PFSK-1 (cell line): ENCODE results near the gene PPP1R9A.

Experiments used
- FOXP2 ChIP-seq: optimal IDR thresholded peaks from 2 replicates; pipeline ENCODE3; 2011; ENCODE audit warnings: borderline replicate concordance, control low read depth, inconsistent platforms; ENCODE audit not compliant: insufficient read depth; ENCODE audit errors: extremely low read length, extremely low read depth
- POLR2AphosphoS5 ChIP-seq: IDR thresholded peaks from 2 replicates; pipeline ENCODE4 v1.6.1; 2012; ENCODE audit warnings: low read depth, mild to moderate bottlenecking, control low read depth, low read length, moderate library complexity
- REST ChIP-seq, 2 experiments: IDR thresholded peaks; 2 replicates each; pipeline versions ENCODE4 v1.6.1 to v1.8.0; 2011 to 2012; ENCODE audit warnings: low read depth in 2 of 2, low read length in 2 of 2, control low read depth in 1 of 2, inconsistent platforms in 1 of 2, mild to moderate bottlenecking in 1 of 2, moderate library complexity in 1 of 2; ENCODE audit not compliant: insufficient read depth in 1 of 2
- SIN3A ChIP-seq: IDR thresholded peaks from 2 replicates; pipeline ENCODE4 v1.6.1; 2012; ENCODE audit warnings: mild to moderate bottlenecking, low read length, moderate library complexity, borderline replicate concordance; ENCODE audit not compliant: insufficient read depth
- TAF1 ChIP-seq: IDR thresholded peaks from 2 replicates; pipeline ENCODE4 v1.6.1; 2012; ENCODE audit warnings: low read length, control low read depth, borderline replicate concordance; ENCODE audit not compliant: insufficient read depth

The PPP1R9A gene

GRCh38 chr7:95322396-95322795, 415.0 kb downstream of the PPP1R9A start:
- TF ChIP-seq FOXP2 (no peak), TAF1 (no peak), SIN3A (no peak), REST (IDR thresholded peaks at IDR 0.05; ENCODE audit: insufficient read depth in 1 of 2, low read depth in 2 of 2, low read length in 2 of 2) (no peak), POLR2AphosphoS5 (no peak)

DNA sequence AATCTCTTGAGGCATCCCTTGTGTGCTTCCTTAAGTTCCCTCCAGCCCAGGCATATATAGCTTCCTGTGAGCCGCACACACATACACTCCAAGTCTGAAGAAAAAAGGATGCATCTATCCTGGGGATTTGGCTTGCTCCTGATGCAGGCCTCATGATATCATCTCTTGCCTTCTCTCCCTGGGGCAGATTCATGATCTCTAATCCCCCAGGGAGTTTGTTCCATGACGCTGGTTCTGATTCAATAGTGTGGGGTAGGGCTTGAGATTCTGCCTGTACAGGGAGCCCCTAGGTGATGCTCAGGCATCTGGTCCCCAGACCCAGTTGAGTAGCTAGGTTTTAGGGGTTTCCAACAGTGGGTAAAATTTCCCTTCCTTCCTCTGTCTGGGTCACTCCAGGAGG, 415.5 kb downstream of the PPP1R9A start:
- no peak for TF ChIP-seq TAF1
- TF ChIP-seq REST (IDR thresholded peaks at IDR 0.05; ENCODE audit: insufficient read depth in 1 of 2, low read depth in 2 of 2, low read length in 2 of 2): no peak
- no peak for TF ChIP-seq FOXP2
- TF ChIP-seq SIN3A: no peak
- TF ChIP-seq POLR2AphosphoS5: no peak

- TF ChIP-seq REST (IDR thresholded peaks at IDR 0.05; ENCODE audit: insufficient read depth in 1 of 2, low read depth in 2 of 2, low read length in 2 of 2) (no peak), TAF1 (no peak), SIN3A (no peak), POLR2AphosphoS5 (no peak), FOXP2 (no peak)
Observed at GRCh38 chr7:95323410-95324129, 416.2 kb downstream of the PPP1R9A start.

- TF ChIP-seq POLR2AphosphoS5 (no peak), TAF1 (no peak), FOXP2 (no peak), SIN3A (no peak)
Observed at GRCh38 chr7:95324431-95324830, 417.0 kb downstream of the PPP1R9A start, which contains the start of gene PON1. TSS of gene PON1 (minus strand) at chr7:95324532. CDS start at chr7:95324475, 57 bp downstream.

- TF ChIP-seq REST (IDR thresholded peaks at IDR 0.05; ENCODE audit: insufficient read depth in 1 of 2, low read depth in 2 of 2, low read length in 2 of 2) (no peak), TAF1 (no peak), FOXP2 (no peak), POLR2AphosphoS5 (no peak), SIN3A (no peak)
Observed at GRCh38 chr7:95327356-95327755, 420.0 kb downstream of the PPP1R9A start.
